ENCODE data around the gene MISFA.
A peak's percentile ranks its signal among the peaks of the same experiment; 100 is the strongest.
"Not testable (repeated sequence)": the region's sequence is repeated elsewhere in the genome, so short reads cannot be mapped to it uniquely, and the experiment has no call there.

MISFA gene

GRCh38 chr11:18599739-18600230 lies at the start of gene MISFA:
Gene MISFA, plus strand, starts transcription at chr11:18599789. Its CDS starts 140 bp downstream, at chr11:18599929.
- DNase-seq (ENCODE audit: low spot score), result no peak

GRCh38 chr11:18563090-18563730 lies 36.4 kb upstream of the MISFA start:
- DNase-seq (ENCODE audit: low spot score), result no peak

- no peak for DNase-seq (ENCODE audit: low spot score)
Observed at GRCh38 chr11:18564149-18564548, 35.4 kb upstream of the MISFA start.

- DNase-seq (ENCODE audit: low spot score), result no peak
Observed at GRCh38 chr11:18566406-18566805, 33.2 kb upstream of the MISFA start.

- DNase-seq (ENCODE audit: low spot score), result no peak
Observed at GRCh38 chr11:18567081-18567480, 32.5 kb upstream of the MISFA start.

GRCh38 chr11:18575361-18575760 lies 24.2 kb upstream of the MISFA start:
- DNase-seq (ENCODE audit: low spot score), result no peak

GRCh38 chr11:18578975-18579598 lies 20.5 kb upstream of the MISFA start:
- DNase-seq (ENCODE audit: low spot score), result no peak

- DNase-seq (ENCODE audit: low spot score), result no peak
Observed at GRCh38 chr11:18580113-18580766, 19.3 kb upstream of the MISFA start.

GRCh38 chr11:18581825-18582224 lies 17.8 kb upstream of the MISFA start:
- DNase-seq (ENCODE audit: low spot score), result no peak

- peak; percentile 94 for DNase-seq (ENCODE audit: low spot score)
Observed at GRCh38 chr11:18588297-18589252, 11.0 kb upstream of the MISFA start, which contains the start of gene UEVLD. Gene UEVLD, minus strand, starts transcription at chr11:18588734. Its CDS starts 80 bp downstream, at chr11:18588654.

GRCh38 chr11:18590571-18590970 lies 9.0 kb upstream of the MISFA start:
- no peak for DNase-seq (ENCODE audit: low spot score)

- not testable (repeated sequence) for DNase-seq (ENCODE audit: low spot score)
Observed at GRCh38 chr11:18594088-18594487, 5.5 kb upstream of the MISFA start.

- no peak for DNase-seq (ENCODE audit: low spot score)
Observed at GRCh38 chr11:18594999-18595749, 4.4 kb upstream of the MISFA start.

GRCh38 chr11:18600915-18601569 lies 1.5 kb downstream of the MISFA start:
- DNase-seq (ENCODE audit: low spot score), result no peak

GRCh38 chr11:18608376-18608775 lies 8.8 kb downstream of the MISFA start:
- no peak for DNase-seq (ENCODE audit: low spot score)

- no peak for DNase-seq (ENCODE audit: low spot score)
Observed at GRCh38 chr11:18611196-18611595, 11.6 kb downstream of the MISFA start.

- no peak for DNase-seq (ENCODE audit: low spot score)
Observed at GRCh38 chr11:18612394-18612793, 12.8 kb downstream of the MISFA start.

GRCh38 chr11:18614667-18615066 lies 15.1 kb downstream of the MISFA start:
- no peak for DNase-seq (ENCODE audit: low spot score)

- DNase-seq (ENCODE audit: low spot score), result no peak
Observed at GRCh38 chr11:18615628-18616392, 16.2 kb downstream of the MISFA start.
